Amniotic stem cell (primary cell): ENCODE results near the gene ABI3BP.

Source experiments
- DNase-seq: peaks from one replicate; lab custom pipeline; 2025; lab: John Stamatoyannopoulos, UW

The ABI3BP gene

DNA sequence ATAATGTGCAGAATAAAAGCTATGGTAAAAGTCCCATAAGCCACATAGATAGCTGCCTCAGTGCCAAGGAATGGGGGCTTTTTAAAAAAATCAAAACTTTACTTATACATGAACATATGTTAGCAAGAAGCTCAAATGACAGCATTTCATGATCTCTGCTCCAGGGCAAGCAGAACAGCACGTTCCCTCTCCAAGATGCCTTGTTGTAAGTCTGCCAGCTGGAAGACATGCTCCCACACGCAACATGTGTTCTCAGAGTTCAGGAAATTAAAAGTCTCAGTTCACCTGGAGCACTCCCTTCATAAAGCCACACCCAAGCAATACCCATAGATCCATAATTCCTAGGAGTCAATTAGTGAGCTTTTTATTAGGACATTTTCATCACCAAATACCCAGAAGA, 52.2 kb downstream of the ABI3BP start:
- DNase-seq: no peak

DNA sequence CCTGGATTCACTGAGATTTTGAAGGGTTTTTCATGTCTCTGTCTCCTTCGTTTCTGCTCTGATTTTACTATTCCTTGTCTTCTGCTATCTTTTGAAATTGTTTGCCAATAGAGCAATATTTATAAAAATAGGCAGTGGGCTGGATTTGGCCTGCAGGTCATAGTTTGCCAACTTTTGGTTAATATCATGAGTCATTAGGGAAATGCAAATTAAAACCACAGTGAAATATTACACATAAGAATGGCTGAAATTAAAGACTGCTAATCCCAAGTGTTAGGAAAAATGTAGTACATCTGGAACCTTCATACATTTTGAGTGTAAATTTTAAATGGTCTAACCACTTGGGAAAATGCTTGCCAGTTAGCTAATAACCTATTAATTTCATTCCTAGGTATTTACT, 56.3 kb downstream of the ABI3BP start:
- no peak for DNase-seq

DNA sequence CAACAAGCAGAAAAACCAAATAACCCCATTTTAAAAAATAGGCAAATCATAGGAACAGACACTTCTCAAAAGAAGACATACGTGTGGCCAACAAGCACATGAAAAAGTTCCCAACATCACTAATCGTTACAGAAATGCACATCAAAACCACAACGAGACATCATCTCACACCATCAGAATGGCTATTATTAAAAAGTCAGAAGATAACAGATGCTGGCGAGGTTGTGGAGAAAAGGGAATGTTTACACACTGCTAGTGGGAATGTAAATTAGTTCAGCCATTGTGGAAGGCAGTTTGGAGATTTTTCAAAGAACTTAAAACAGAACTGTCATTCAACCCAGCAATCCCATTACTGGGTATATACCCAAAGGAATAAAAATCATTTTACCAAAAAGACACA, 60.7 kb downstream of the ABI3BP start:
- DNase-seq: no peak

DNA sequence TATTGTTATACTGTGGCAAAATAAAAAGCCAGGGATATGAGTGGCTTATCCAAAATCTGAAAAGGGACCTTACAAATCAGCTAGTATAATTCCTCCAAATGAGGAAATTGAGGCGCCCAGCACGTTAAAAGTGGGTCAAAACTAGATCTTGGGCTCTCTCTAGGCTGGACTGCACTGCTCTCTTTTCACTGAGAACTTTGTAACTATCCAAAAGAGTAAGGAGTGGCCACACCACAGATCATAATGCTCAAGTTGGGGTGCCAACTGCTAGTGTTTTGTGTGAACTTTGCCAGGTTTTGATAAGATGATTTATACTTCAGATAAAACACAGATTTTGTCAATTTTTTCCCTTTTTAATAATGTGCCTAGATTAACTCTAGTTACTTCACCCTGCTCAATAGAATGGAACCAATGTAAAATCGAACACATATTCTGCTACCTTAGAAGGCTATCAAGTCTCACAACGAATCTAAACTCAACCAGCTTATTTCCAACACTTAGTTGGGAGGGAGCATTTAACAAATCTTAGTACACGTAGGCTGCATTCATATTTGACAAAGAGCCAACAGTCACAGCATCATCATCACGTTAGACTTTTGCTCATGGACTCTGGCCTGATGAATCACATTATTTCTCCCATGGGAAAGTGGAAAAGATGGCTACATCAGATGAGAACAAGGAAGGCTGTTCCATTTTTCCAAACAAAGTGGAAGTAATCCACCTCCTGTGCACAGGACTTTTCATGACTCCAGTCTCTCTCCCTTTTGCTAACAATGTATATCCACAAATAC, 64.4 kb downstream of the ABI3BP start:
- DNase-seq: peak; percentile 4

DNA sequence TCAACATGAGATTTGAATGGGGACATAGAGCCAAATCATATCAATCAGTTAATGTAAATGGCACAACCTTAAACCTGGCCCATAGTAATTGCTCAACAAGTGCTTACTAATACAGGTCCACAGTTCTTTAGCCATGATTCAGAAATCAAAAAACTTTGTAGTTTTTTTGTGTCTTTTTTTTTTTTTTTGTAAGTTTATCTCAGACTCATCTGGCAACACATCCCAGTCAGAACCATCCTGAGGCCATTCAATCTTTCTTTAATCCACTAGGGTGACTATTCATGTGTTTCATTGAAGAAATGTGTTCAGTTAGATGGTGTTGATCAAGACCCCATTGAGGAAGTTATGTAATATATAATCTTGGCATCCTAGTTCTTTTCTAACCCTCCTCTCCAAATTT, 65.4 kb downstream of the ABI3BP start:
- DNase-seq: no peak

DNA sequence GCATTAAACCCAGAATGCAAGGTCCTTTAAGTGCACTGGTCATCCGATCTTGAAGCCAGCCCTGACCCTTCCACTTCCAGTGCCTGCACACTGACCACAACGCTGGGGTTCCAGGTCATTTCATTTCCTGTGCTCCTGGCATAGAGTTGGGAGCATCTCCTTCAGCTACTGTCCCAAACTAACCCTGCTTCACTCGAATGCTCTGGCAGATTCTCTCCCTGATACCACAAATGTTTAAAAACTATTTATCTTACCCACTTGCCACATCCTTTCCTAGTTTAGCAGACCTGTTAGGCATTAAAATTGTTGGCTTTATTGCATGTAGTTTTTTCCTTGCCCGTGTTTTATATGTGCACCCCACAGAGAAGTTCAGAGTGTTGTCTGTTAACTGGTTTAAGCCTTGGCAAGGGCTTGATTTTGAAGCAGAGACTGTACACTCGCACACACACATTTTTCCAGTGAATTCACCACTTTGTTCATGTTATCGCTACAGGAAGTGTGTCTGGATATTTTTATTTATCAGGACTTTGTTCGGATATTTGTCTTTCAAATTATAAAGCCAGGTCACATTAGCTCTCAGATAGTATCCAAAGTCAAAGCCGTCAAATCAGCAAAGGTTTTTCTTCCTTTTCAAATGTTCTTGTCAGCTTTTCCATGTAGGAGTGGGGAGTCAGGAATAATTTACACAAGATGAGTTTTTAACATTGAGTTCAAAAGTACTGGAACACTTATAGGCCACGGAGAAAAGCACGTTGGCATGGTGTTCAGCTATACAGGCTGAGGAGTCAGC, 77.3 kb downstream of the ABI3BP start:
- no peak for DNase-seq

DNA sequence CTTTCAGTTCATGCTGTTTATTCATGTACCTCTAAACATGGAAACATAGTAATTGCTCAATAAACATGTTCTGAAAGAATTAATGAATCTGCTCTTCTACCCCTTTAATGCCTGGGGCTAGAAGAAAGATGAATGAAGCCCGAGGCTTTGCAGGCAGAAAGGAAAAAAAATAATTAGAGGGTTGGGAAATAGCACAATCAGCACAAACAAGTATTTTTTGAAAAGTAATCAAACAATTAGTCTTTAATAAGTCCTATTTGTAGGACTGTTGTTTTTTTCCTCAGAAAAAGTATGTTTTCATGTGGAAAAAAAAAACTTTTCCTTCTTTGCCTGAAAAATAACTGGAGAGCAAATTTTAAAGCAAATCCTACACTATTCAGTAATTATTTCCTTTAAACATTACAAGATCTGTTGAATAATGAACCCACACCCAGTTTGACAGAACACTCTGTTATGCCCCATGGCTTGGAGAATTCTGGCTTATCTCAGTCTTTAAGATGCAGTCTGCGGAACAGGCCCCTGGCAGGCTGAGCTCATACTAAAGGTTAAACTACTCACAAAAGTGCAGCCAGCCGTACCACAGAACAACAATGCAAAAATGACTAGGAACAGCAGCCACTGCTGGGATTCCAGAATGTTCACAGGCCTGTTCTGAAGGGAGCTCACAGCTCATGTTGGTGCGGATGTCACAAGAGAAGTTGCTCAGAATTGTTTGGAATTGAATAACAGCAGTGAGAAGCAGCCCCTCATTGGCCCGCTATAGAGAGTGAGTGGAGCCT, 79.2 kb downstream of the ABI3BP start:
- no peak for DNase-seq

DNA sequence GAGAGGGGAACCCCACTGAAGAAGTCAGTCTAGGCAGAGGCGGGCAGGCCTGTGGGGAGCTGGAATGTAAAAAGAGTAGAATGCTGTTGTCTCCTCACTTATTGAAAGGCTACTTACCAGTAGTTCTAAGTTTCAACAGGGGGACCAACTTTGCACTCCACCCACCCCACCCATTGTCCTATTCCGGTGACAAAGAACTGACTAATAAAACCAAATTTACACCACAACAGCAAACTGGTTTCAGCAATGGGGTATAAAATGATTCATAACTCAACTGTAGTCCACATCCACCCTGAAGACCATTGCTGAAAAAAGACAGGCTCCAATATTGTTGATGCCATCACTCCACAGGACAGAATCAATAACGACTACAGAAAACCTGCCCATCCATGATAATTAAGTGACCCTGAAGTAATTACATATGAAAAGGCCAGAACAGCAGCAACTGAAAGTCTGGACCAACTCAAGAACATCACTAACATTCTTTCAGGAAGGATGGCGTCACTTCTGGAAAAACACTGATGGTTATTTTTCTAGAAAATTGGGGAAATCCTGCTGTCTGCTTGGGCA, 80.2 kb downstream of the ABI3BP start:
- no peak for DNase-seq

DNA sequence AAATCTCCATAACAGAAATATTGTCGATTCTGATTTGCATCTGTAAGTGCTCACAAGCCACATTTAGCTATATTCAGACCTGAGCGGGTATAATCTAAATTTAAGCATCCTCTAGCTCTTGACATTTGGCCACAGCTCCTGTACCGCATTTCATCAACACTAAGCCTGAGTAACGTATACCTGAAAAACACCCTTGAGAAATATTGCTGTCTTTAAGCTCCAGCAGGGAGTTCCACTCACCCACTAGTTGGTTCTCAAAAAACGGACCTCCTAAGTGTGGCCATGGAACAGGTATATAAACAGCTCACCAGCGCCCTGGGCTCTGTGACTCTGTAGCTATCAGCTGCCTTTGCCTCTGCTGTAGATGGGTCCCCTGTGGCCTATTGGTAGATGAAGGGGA, 80.7 kb downstream of the ABI3BP start:
- no peak for DNase-seq

DNA sequence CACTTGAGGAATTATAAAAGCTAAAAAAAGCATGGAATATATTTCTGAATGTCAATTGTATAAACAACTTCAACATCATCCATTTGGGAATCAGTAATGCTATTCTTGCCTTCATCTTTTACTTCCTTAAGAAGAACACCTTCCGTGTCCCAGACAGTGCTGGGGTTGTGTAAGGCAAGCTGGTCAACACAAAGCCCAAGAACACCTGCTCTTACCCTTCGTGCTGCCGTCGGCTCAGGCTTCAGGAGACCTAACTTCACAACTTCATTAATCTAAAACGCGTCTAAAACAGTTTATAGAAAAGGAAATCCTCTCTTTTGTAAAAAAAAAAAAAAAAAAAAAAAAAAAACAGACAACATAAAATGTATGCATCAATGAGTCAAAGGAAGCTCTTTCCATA, 81.3 kb downstream of the ABI3BP start:
- DNase-seq: no peak

DNA sequence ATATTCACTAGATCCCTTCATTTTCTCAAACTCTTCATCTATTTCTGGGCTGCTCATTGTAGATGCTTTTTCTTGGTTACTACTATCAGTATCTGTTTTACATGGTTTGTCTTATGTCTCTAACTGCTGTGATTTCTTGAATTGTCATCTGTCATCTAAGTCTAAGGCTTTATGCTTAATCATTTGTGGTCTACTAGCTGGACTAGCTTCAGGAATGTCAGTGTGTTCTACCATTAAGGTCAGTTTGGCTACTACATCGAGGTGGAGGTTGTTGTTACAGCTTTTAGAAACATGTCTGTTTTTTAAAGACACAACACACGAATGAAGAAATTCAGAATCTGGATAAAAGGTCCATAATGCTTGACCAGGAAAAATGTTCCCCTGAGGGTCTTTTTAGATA, 82.2 kb downstream of the ABI3BP start:
- no peak for DNase-seq

DNA sequence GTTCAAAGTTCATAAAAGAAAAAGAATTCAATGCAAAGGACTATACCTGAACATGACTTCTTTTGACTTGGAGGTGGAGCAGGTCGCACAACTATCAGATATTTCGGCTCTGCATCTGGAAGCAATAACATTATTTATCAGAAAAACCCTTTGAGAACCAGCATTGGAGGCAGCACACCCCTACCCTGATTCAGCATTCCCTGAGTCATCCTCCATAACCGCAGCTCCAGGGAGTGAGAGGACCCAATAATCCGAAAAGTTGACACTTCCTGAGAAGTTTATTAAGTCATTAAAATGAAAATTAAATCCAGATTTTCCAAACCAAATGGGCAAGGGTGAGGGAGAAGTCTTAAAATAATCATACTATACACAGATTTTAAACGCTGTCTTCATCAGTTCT, 90.6 kb downstream of the ABI3BP start:
- DNase-seq: no peak

DNA sequence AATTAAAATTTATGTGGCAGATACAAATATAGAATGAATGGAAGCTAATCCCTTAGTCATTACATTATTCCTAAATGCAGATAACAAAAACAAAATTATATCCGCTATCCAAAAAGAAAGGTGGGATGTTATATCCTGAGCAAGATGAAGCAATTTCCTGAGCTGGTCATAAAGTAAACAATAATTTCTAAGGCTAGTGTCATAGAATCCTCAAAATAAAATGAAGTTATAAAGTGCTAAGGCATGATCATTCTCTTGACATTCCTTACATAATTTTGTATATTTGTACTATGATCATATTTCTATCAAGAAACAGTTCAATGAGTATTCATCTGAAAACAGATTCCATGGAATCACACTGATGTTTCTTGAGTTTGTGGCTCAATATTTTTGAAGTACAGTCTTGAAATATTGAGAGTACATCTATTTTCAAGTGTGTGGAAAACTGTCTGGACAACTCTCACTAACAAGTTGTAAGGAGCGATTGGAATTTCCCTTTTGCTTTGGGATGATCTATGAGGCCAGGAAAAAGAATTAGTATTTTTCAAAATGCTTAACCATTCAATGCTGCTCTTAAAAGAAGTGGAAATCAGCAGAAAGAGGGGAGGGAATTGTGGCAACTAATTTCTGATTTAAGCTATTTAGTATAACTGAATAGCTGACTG, 92.4 kb downstream of the ABI3BP start:
- DNase-seq: no peak

DNA sequence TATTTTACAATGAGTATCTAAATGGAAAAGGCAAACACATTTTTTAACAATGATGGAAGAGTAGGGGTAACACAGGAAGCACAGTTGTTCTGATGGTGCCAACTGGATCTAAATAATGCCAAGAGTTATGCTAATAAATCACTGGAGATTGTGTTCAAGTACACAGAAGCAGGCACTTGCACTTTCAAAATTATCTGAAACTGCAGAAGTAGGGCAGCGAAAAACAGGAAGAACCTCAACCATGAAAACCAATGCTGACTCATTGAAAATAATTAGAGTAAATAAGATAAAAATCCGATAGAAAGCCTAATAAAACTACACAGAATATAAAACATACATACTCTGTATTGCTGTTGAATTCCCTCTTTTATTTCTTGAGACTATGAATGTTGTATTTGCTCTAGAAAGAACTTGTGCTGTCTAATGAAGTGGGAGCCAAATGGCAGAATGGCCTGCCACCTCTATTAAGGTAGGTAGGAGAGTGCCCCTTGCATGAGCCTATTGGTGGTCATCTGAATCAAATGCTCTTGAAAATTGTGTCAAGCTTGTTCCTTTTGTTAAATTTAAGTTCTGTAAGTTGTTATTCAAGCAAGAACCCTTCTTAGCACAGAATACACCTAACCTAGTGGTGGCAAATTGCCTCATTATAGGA, 93.7 kb downstream of the ABI3BP start:
- DNase-seq: no peak

DNA sequence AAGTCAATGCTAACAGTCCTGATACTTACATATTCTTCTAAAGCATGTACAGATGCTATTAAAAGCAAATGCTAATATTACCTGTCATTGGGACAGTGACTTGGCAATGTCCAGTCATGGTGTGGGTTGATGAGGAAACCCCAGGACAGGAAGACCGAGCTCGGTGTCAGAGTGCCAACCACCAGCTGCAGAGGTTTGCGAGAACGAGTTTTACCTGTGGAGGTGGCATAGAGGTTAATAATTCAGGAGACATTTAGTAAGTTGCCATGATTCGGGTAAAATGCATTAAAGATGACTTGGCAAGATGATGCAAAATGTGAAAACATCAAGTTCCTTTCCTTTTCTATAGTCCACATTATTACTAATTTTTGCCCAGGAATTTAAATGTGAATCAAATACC, 94.5 kb downstream of the ABI3BP start:
- no peak for DNase-seq

DNA sequence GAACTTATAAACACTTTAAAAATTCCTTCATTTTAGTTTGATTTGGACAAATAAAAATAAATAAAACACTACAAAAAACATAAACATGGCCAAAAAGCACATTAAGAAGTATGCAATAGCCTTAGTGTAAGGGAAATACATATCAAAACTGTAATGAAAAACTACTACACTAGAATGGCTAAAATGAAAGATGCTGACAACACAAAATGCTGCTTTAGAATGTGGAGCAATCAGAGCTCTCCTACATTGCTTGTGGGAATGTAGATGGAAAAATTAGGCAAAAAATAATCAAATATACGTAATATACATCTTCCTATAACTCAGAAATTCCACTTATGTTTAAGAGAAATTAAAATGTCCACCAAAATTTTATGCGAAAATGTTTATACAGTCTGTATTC, 96.2 kb downstream of the ABI3BP start:
- DNase-seq: no peak

DNA sequence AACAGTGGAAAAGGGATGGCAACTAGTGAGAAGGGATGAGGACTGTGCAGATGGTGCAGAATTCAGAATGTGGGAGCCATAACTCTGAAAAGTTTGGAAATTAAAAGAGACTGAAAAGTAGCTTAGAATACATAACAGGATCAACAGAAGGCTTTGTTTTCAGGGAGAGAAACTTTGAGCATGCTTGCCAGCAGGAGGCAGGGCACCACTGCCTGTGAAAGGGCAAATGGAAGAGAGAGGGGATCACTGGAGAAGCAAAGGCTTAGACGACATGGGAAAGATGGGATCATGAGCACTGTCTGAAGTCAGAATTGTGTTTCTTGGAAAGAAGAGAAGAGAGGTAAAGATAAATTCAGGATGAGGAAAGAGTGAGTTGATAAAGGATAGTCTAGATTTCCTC, 99.6 kb downstream of the ABI3BP start:
- DNase-seq: no peak

DNA sequence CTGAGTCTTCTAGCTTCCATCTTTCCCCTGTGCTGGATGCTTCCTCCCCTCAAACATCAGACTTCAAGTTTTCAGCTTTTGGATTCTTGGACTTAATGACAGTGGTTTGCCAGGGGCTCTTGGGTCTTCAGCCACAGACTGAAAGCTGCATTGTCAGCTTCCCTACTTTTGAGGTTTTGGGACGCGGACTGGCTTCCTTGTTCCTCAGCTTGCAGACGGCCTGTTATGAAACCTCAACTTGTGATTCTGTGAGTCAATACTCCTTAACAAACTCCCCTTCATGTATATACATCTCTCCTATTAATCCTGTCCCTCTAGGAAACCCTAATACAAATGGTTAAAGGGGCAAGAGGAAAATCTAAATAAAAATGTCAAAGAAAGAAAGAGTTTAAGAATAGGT, 100.1 kb downstream of the ABI3BP start:
- no peak for DNase-seq

DNA sequence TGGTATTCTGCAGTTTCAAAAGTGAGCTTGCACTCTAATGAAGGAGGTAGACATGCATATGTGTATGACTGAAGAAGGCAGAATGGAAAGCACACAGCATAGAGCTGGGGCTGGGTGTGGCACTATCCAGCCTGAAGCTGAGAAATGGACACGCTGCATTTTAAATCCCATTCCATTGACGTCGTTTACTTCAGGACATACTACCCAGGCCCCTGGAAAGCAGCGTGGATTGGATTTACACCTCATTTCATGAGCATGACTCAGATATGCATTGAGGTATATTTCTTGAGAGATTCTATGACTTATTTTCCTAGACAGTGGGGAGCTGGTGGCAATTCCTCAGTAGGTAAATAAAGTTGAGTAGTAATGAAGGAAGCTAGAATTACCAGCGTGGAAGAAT, 101.4 kb downstream of the ABI3BP start:
- no peak for DNase-seq

DNA sequence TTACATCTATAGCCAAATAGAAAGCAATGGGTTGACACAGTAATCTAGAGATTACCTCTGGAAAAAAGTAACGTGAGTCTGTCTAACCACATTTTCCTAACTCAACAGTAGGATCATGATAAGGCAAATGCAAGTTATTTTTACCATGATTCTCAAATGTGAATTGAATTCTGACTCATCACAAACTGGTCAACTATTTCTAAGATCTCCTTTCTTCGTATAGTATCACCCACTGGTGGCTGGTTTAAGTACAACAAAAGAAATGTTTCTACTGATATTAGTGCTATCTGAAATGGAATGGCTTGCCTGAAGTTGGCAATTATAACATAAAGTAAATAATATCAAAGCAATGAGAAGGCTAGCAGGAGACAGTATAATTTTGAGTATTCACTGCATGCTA, 102.2 kb downstream of the ABI3BP start:
- DNase-seq: peak; percentile 44

DNA sequence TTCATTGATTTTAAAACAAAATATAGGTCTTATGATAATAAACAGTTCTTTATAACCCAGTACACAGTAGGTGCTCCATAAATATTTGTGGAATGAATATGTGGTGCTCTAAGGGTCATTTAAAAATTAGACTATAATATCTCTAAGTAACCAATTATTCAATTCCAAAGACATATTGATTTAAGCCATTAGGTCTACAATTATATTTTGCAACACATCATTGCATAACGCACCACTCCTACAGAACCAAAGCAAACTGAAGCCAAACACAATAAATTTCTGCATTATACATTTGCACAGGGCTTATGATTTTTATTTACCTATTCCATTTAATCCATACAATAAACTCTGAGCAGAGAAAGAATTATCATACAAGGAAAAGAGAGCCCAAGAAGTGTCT, 104.3 kb downstream of the ABI3BP start:
- DNase-seq: no peak
